ENCODE data around the gene HLA-F.

HLA-F gene

GRCh38 chr6:29763491-29764289 lies 40.5 kb downstream of the HLA-F start:
- Histone ChIP-seq H3K27ac (ENCODE audit: low read depth, low read length) (no peak overlapping the region), H3K9me3 (ENCODE audit: control insufficient read depth, insufficient read depth, low read depth, low read length) (no peaks in the 10 kb centered on the region), H3K9ac (ENCODE audit: low read length) (no peak overlapping the region), H3K27me3 (ENCODE audit: control insufficient read depth, insufficient read depth, low read length) (peaks cover 15% of the 10 kb centered on the region), H3K36me3 (ENCODE audit: control insufficient read depth, insufficient read depth, low read length) (no peaks in the 10 kb centered on the region), H3K4me1 (ENCODE audit: control insufficient read depth, insufficient read depth, low read length) (peaks cover 29% of the 10 kb centered on the region), H3K4me3 (ENCODE audit: low read depth, low read length) (no peak overlapping the region)

- no peaks in the 10 kb centered on the region for H3K9me3 ChIP-seq (ENCODE audit: control insufficient read depth, insufficient read depth, low read depth, low read length)
- H3K4me1 ChIP-seq (ENCODE audit: control insufficient read depth, insufficient read depth, low read length): peaks cover 20% of the 10 kb centered on the region
- no peak overlapping the region for H3K27ac ChIP-seq (ENCODE audit: low read depth, low read length)
- H3K27me3 ChIP-seq (ENCODE audit: control insufficient read depth, insufficient read depth, low read length): peaks cover 15% of the 10 kb centered on the region
- no peak overlapping the region for H3K4me3 ChIP-seq (ENCODE audit: low read depth, low read length)
- H3K36me3 ChIP-seq (ENCODE audit: control insufficient read depth, insufficient read depth, low read length): no peaks in the 10 kb centered on the region
- H3K9ac ChIP-seq (ENCODE audit: low read length): no peak overlapping the region
Measured at GRCh38 chr6:29764422-29765196, 41.4 kb downstream of the HLA-F start.

DNA sequence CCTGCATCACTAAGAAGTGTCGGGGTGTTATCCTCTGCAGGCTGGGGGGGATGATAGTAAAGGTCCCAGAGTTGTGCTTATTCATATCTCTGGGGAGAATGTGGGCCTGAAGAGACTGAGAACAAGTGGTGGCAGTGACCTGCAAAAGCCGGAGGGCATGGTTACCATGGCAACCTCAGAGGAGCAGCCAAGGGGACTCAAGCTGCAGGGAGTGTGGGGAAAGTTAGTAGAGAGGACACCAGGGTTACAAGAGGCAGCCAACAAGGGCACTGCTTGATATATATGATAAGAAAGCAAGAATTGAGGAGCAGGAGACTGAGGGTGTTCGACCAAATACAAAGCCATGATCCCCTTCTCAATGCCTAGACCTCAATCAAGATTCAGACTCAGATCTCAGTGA lies 46.1 kb downstream of the HLA-F start:
- no peaks in the 10 kb centered on the region for H3K36me3 ChIP-seq (ENCODE audit: control insufficient read depth, insufficient read depth, low read length)

DNA sequence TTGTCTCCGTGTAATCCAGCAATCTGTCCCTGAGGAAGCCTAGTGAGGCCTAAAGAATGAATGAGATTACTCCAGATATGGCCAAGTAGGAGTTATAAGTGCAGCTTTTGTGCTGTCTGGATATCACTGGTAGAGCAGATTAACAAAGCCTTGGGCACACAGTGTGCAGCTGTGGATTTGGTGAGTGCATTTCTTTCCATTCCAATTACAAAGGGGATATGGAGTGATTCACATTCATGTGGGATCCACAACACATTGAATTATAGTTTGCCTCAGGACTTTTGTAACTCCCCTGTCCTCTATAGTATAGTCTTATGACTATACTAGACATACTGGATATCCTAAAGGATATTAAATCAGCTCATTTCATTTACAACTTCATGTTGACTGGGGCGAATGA lies 47.1 kb downstream of the HLA-F start:
- H3K27me3 ChIP-seq (ENCODE audit: control insufficient read depth, insufficient read depth, low read length): peaks cover 15% of the 10 kb centered on the region
- H3K4me3 ChIP-seq (ENCODE audit: low read depth, low read length): no peak overlapping the region
- H3K36me3 ChIP-seq (ENCODE audit: control insufficient read depth, insufficient read depth, low read length): no peaks in the 10 kb centered on the region
- no peak overlapping the region for H3K9ac ChIP-seq (ENCODE audit: low read length)
- H3K4me1 ChIP-seq (ENCODE audit: control insufficient read depth, insufficient read depth, low read length): no peaks in the 10 kb centered on the region
- no peak overlapping the region for H3K27ac ChIP-seq (ENCODE audit: low read depth, low read length)
- no peaks in the 10 kb centered on the region for H3K9me3 ChIP-seq (ENCODE audit: control insufficient read depth, insufficient read depth, low read depth, low read length)

More for the DNA sequence above, 46.1 kb downstream of the HLA-F start:
- Histone ChIP-seq H3K4me3 (ENCODE audit: low read depth, low read length) (no peak overlapping the region), H3K9me3 (ENCODE audit: control insufficient read depth, insufficient read depth, low read depth, low read length) (no peaks in the 10 kb centered on the region), H3K27me3 (ENCODE audit: control insufficient read depth, insufficient read depth, low read length) (peaks cover 15% of the 10 kb centered on the region), H3K4me1 (ENCODE audit: control insufficient read depth, insufficient read depth, low read length) (no peaks in the 10 kb centered on the region), H3K27ac (ENCODE audit: low read depth, low read length) (no peak overlapping the region), H3K9ac (ENCODE audit: low read length) (no peak overlapping the region)

- Histone ChIP-seq H3K9me3 (ENCODE audit: control insufficient read depth, insufficient read depth, low read depth, low read length) (peaks cover 16% of the 10 kb centered on the region; the same call in 1 of the 2 replicates), H3K27ac (ENCODE audit: low read depth, low read length) (no peak overlapping the region), H3K27me3 (ENCODE audit: control insufficient read depth, insufficient read depth, low read length) (no peaks in the 10 kb centered on the region), H3K4me1 (ENCODE audit: control insufficient read depth, insufficient read depth, low read length) (peaks cover 7% of the 10 kb centered on the region; the same call in 1 of the 2 replicates), H3K36me3 (ENCODE audit: control insufficient read depth, insufficient read depth, low read length) (no peaks in the 10 kb centered on the region), H3K9ac (ENCODE audit: low read length) (no peak overlapping the region), H3K4me3 (ENCODE audit: low read depth, low read length) (no peak overlapping the region)
Measured at GRCh38 chr6:29776684-29777083, 53.5 kb downstream of the HLA-F start.

All from HUES6 (cell line).